ENCODE measurements around the gene ULK2.

The ULK2 gene

GRCh38 chr17:19743101-19744100, 124.3 kb downstream of the ULK2 start:
- H3K27me3 Mint-ChIP-seq, result peaks cover 35% of the 10 kb centered on the region
- no peak for DNase-seq
- H3K36me3 Mint-ChIP-seq, result no peaks in the 10 kb centered on the region
- CTCF ChIA-PET, result interaction anchor here (0.6 to 2.0 kb wide), 6 partner anchors 11 to 380 kb away, joined by 3 to 8 read pairs (median 3); no protein-coding TSS in a partner anchor
- H3K4me3 Mint-ChIP-seq, result no peak overlapping the region
- no peak overlapping the region for H3K27ac Mint-ChIP-seq
- peaks cover 3% of the 10 kb centered on the region for H3K4me1 Mint-ChIP-seq
- no peaks in the 10 kb centered on the region for H3K9me3 Mint-ChIP-seq

- H3K27ac Mint-ChIP-seq, result no peak overlapping the region
- no peaks in the 10 kb centered on the region for H3K9me3 Mint-ChIP-seq
- H3K36me3 Mint-ChIP-seq, result no peaks in the 10 kb centered on the region
- peaks cover 26% of the 10 kb centered on the region for H3K27me3 Mint-ChIP-seq
- no peak for DNase-seq
- peaks cover 3% of the 10 kb centered on the region for H3K4me1 Mint-ChIP-seq
- H3K4me3 Mint-ChIP-seq, result no peak overlapping the region
- CTCF ChIA-PET, result interaction anchor here (0.8 to 2.0 kb wide), 3 partner anchors 13 to 379 kb away, joined by 3 to 8 read pairs (median 3); no protein-coding TSS in a partner anchor
These were observed 125.2 kb downstream of the ULK2 start for GRCh38 chr17:19742495-19742894.

- CTCF ChIA-PET, result interaction anchor here (1.2 to 2.0 kb wide), 2 partner anchors 21 to 379 kb away, joined by 3 to 8 read pairs; no protein-coding TSS in a partner anchor
- Mint-ChIP-seq H3K4me3 (no peak overlapping the region), H3K36me3 (no peaks in the 10 kb centered on the region), H3K9me3 (no peaks in the 10 kb centered on the region), H3K4me1 (peaks cover 3% of the 10 kb centered on the region), H3K27ac (no peak overlapping the region), H3K27me3 (peaks cover 21% of the 10 kb centered on the region)
- DNase-seq, result no peak
These were observed 125.8 kb downstream of the ULK2 start for GRCh38 chr17:19741832-19742457.

- Mint-ChIP-seq H3K4me3 (no peak overlapping the region), H3K27me3 (peaks cover 18% of the 10 kb centered on the region), H3K36me3 (no peaks in the 10 kb centered on the region), H3K9me3 (no peaks in the 10 kb centered on the region), H3K27ac (no peak overlapping the region), H3K4me1 (peaks cover 3% of the 10 kb centered on the region)
- DNase-seq, result no peak
- CTCF ChIA-PET, result interaction anchor here (0.9 kb wide), 1 partner anchor 13 kb away, joined by 3 read pairs; no protein-coding TSS in a partner anchor
These were observed 126.8 kb downstream of the ULK2 start for GRCh38 chr17:19740933-19741332.

- DNase-seq, result no peak
- peaks cover 3% of the 10 kb centered on the region for H3K4me1 Mint-ChIP-seq
- H3K27ac Mint-ChIP-seq, result no peak overlapping the region
- peaks cover 13% of the 10 kb centered on the region for H3K27me3 Mint-ChIP-seq
- H3K36me3 Mint-ChIP-seq, result no peaks in the 10 kb centered on the region
- no peaks in the 10 kb centered on the region for H3K9me3 Mint-ChIP-seq
- CTCF ChIA-PET, result no interaction called here
- no peak overlapping the region for H3K4me3 Mint-ChIP-seq
These were observed 128.2 kb downstream of the ULK2 start for GRCh38 chr17:19739241-19740201.

- H3K4me3 Mint-ChIP-seq, result no peak overlapping the region
- H3K27ac Mint-ChIP-seq, result no peak overlapping the region
- peaks cover 6% of the 10 kb centered on the region for H3K27me3 Mint-ChIP-seq
- H3K36me3 Mint-ChIP-seq, result no peaks in the 10 kb centered on the region
- CTCF ChIA-PET, result no interaction called here
- no peaks in the 10 kb centered on the region for H3K9me3 Mint-ChIP-seq
- DNase-seq, result no peak
- no peaks in the 10 kb centered on the region for H3K4me1 Mint-ChIP-seq
These were observed 129.0 kb downstream of the ULK2 start for GRCh38 chr17:19738757-19739156.

GRCh38 chr17:19738073-19738449, 129.7 kb downstream of the ULK2 start:
- DNase-seq, result no peak
- Mint-ChIP-seq H3K27me3 (peaks cover 4% of the 10 kb centered on the region), H3K36me3 (no peaks in the 10 kb centered on the region), H3K27ac (no peak overlapping the region), H3K4me1 (no peaks in the 10 kb centered on the region), H3K4me3 (no peak overlapping the region), H3K9me3 (no peaks in the 10 kb centered on the region)
- CTCF ChIA-PET, result interaction anchor here (1.3 kb wide), 1 partner anchor 25 kb away, joined by 3 read pairs; no protein-coding TSS in a partner anchor

- H3K4me1 Mint-ChIP-seq, result no peaks in the 10 kb centered on the region
- no peak overlapping the region for H3K27ac Mint-ChIP-seq
- H3K9me3 Mint-ChIP-seq, result no peaks in the 10 kb centered on the region
- DNase-seq, result no peak
- no peaks in the 10 kb centered on the region for H3K36me3 Mint-ChIP-seq
- no peak overlapping the region for H3K4me3 Mint-ChIP-seq
- CTCF ChIA-PET, result interaction anchor here (1.3 kb wide), 1 partner anchor 25 kb away, joined by 3 read pairs; no protein-coding TSS in a partner anchor
- H3K27me3 Mint-ChIP-seq, result peaks cover 4% of the 10 kb centered on the region
These were observed 130.2 kb downstream of the ULK2 start for GRCh38 chr17:19737305-19738072.

GRCh38 chr17:19736071-19736470, 131.7 kb downstream of the ULK2 start:
- Mint-ChIP-seq H3K9me3 (no peaks in the 10 kb centered on the region), H3K36me3 (no peaks in the 10 kb centered on the region), H3K27me3 (peaks cover 12% of the 10 kb centered on the region), H3K4me3 (no peak overlapping the region), H3K4me1 (no peaks in the 10 kb centered on the region), H3K27ac (no peak overlapping the region)
- DNase-seq, result no peak
- CTCF ChIA-PET, result interaction anchor here (0.7 kb wide), 1 partner anchor 9 kb away, joined by 4 read pairs; no protein-coding TSS in a partner anchor

- H3K27ac Mint-ChIP-seq, result no peak overlapping the region
- no peak for DNase-seq
- no peak overlapping the region for H3K4me3 Mint-ChIP-seq
- H3K36me3 Mint-ChIP-seq, result no peaks in the 10 kb centered on the region
- H3K27me3 Mint-ChIP-seq, result peaks cover 22% of the 10 kb centered on the region
- no peaks in the 10 kb centered on the region for H3K4me1 Mint-ChIP-seq
- CTCF ChIA-PET, result interaction anchor here (0.6 to 0.9 kb wide), 3 partner anchors 19 to 51 kb away, joined by 3 read pairs; no protein-coding TSS in a partner anchor
- H3K9me3 Mint-ChIP-seq, result no peaks in the 10 kb centered on the region
These were observed 133.7 kb downstream of the ULK2 start for GRCh38 chr17:19733953-19734526.

- Mint-ChIP-seq H3K27me3 (peaks cover 22% of the 10 kb centered on the region), H3K4me1 (no peaks in the 10 kb centered on the region), H3K9me3 (no peaks in the 10 kb centered on the region), H3K4me3 (no peak overlapping the region), H3K36me3 (no peaks in the 10 kb centered on the region), H3K27ac (no peak overlapping the region)
- no peak for DNase-seq
- CTCF ChIA-PET, result no interaction called here
These were observed 136.1 kb downstream of the ULK2 start for GRCh38 chr17:19731626-19732025.

- no peak overlapping the region for H3K27ac Mint-ChIP-seq
- no peaks in the 10 kb centered on the region for H3K4me1 Mint-ChIP-seq
- no peak overlapping the region for H3K4me3 Mint-ChIP-seq
- H3K27me3 Mint-ChIP-seq, result peaks cover 22% of the 10 kb centered on the region
- no peak for DNase-seq
- no peaks in the 10 kb centered on the region for H3K9me3 Mint-ChIP-seq
- no peaks in the 10 kb centered on the region for H3K36me3 Mint-ChIP-seq
- CTCF ChIA-PET, result no interaction called here
These were observed 136.9 kb downstream of the ULK2 start for GRCh38 chr17:19730843-19731242.

GRCh38 chr17:19729900-19730299, 137.8 kb downstream of the ULK2 start:
- H3K27me3 Mint-ChIP-seq, result peaks cover 21% of the 10 kb centered on the region
- H3K36me3 Mint-ChIP-seq, result no peaks in the 10 kb centered on the region
- no peak overlapping the region for H3K4me3 Mint-ChIP-seq
- CTCF ChIA-PET, result no interaction called here
- H3K4me1 Mint-ChIP-seq, result peaks cover 7% of the 10 kb centered on the region
- H3K27ac Mint-ChIP-seq, result no peak overlapping the region
- no peaks in the 10 kb centered on the region for H3K9me3 Mint-ChIP-seq
- no peak for DNase-seq
